Large intestine (tissue), 3 donors: ENCODE measurements around the gene RMDN2. TPM values are rescaled to one million over a fixed set of nuclear protein-coding genes. Genes with fewer than 3 reads are reported as not detected.

ENCODE experiments used
- DNase-seq, 2 donors: peaks; one replicate each; pipeline versions ENCODE4 v3.0.0 to v3.0.0-alpha.2; 2013
- H3K27ac ChIP-seq: one replicate; pipeline ENCODE4 v1.5.1; 2013; ENCODE audit warnings: low read length
- H3K27me3 ChIP-seq: 2 replicates; pipeline ENCODE4 v1.6.1; 2013; ENCODE audit warnings: low read length; ENCODE audit not compliant: control insufficient read depth, insufficient read depth
- H3K36me3 ChIP-seq: 2 replicates; pipeline ENCODE4 v1.6.1; 2013; ENCODE audit warnings: low read length; ENCODE audit not compliant: control insufficient read depth, insufficient read depth
- H3K4me1 ChIP-seq: one replicate; pipeline ENCODE4 v1.6.1; 2013; ENCODE audit warnings: low read length; ENCODE audit not compliant: control insufficient read depth, insufficient read depth
- H3K4me3 ChIP-seq: one replicate; pipeline ENCODE4 v1.5.1; 2013; ENCODE audit warnings: low read length
- H3K9me3 ChIP-seq: one replicate; pipeline ENCODE4 v1.6.1; 2013; ENCODE audit warnings: mild to moderate bottlenecking, low read depth, low read length, moderate library complexity; ENCODE audit not compliant: control insufficient read depth
- WGBS: methylation state at CpG from one replicate; pipeline ENCODE4 v1.1.5; 2013; ENCODE audit warnings: low lambda C conversion rate; ENCODE audit not compliant: insufficient coverage; 5-methylcytosine and 5-hydroxymethylcytosine counted together
- polyA plus RNA-seq: library from polyadenylated mRNA; unstranded; fragments of 120-200 nt; gene quantifications from one replicate; pipeline ENCODE4 v1.2.1, GENCODE V29; 2013

Gene RMDN2
- polyA plus RNA-seq, 1 donor = 23.9 TPM

DNA sequence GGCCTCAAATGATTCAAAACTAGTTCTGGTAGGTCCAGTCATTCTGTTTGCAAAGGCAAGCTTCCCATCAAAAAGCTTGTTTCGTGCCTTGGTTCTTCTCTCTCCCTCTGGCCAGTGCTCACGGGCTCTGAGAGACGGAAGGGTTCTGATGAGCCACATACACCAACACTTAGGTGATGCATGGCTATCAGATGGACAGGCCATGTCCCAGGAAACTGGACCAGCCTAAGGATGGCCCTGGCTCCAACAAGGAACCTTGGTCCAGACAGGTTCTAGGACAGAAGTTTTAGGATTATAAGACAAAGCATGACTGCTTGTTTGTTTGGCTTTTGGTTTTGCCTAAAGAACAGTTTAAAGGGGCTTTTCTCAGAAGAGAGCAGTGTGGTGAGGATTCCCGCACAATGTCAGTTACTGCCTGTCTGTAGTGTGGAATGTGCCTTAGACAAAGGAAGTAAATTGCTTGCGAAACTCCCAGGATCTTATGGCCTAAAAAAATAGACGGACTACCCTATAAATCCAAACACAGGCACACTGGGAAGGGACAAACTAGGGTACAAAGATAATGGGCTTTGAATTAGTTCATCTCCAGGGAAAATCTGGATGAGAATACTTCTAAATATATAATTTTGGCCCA, 140.5 kb downstream of the RMDN2 start:
- Histone ChIP-seq H3K4me3 (no peak overlapping the region), H3K36me3 (no peaks in the 10 kb centered on the region), H3K27ac (no peak overlapping the region), H3K27me3 (no peaks in the 10 kb centered on the region), H3K4me1 (no peaks in the 10 kb centered on the region), H3K9me3 (no peaks in the 10 kb centered on the region)
- no peak for DNase-seq
- 100% methylated on average over 2 of the region's 6 CpGs for WGBS

DNA sequence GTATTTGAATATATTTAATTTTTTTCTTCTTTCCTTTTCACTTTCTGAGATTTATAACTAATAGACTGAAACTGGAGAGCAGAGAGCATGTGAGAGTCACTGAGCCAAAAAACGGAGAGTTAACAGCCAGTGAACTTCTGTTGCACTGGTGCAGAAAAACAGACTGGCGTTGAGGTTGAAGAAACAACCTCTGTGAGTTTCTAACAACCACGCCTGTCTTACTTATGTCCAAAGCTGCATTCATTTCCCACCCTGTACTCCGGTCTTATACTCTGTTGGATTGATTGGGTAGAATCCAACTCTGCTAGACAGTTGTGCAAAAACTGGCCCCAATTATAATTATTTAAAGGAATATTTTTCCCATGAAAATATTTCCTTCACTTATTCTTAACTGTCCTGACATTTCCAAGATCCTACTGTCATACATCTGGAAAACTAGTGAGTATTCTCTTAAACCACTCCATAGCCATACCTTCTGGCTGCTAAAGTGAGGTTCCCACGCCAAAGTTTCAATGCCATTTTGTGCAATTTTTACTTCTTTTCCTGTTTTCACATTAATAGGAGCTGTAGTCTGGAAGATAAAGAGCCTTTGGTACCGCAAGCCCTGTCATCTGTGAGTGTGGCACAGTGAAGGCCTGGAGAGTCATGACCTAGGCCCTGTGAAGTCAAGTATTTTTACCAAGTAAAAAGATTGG, 141.5 kb downstream of the RMDN2 start:
- Histone ChIP-seq H3K4me3 (no peak overlapping the region), H3K27me3 (no peaks in the 10 kb centered on the region), H3K27ac (no peak overlapping the region), H3K36me3 (no peaks in the 10 kb centered on the region), H3K9me3 (no peaks in the 10 kb centered on the region), H3K4me1 (no peaks in the 10 kb centered on the region)
- WGBS = no CpG with 5 or more reads among the region's 6 CpGs
- no peak for DNase-seq

Other genes with a start within 250 kb of the RMDN2 start
- 3.0 TPM for gene CYP1B1, start 150.9 kb downstream of the RMDN2 start, polyA plus RNA-seq